GM23248 (cell line): ENCODE measurements around the gene PCDHB8.
"Not testable (repeated sequence)": the region's sequence is repeated elsewhere in the genome, so short reads cannot be mapped to it uniquely, and the experiment has no call there.

Experiments
- EZH2 ChIP-seq: fragments of 200-600 bp; sonication (generic); IDR thresholded peaks from 2 replicates; pipeline ENCODE4 v1.6.1; 2018; ENCODE audit warnings: antibody characterized with exemption, mild to moderate bottlenecking; ENCODE audit not compliant: insufficient read depth, poor library complexity, severe bottlenecking
- EZH2phosphoT487 ChIP-seq: fragments of 200-600 bp; sonication (generic); IDR thresholded peaks from 2 replicates; pipeline ENCODE4 v1.6.1; 2018; ENCODE audit warnings: antibody characterized with exemption, moderate library complexity, mild to moderate bottlenecking, low read depth; ENCODE audit not compliant: insufficient read depth

DNA sequence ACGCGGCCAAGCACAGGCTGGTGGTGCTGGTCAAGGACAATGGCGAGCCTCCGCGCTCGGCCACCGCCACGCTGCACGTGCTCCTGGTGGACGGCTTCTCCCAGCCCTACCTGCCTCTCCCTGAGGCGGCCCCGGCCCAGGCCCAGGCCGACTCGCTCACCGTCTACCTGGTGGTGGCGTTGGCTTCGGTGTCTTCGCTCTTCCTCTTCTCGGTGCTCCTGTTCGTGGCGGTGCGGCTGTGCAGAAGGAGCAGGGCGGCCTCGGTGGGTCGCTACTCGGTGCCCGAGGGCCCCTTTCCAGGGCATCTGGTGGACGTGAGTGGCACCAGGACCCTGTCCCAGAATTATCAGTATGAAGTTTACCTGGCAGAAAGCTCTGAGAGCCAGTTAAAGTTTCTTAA, 19.7 kb upstream of the PCDHB8 start:
- not testable (repeated sequence) for TF ChIP-seq EZH2phosphoT487, EZH2
